Upper lobe of left lung (tissue), 6 donors: ENCODE results near the gene PPP1R3G. TPM values are rescaled to one million over a fixed set of nuclear protein-coding genes. Genes with fewer than 3 reads are reported as not detected.

Experiments
- ATAC-seq, 2 donors: fragments of 200-7000 bp; cut with Tn5 transposase; one replicate each; pipeline ENCODE4 v1.9.1; 2022; ENCODE audit warnings: mild to moderate bottlenecking in 2 of 2, moderate library complexity in 2 of 2; ENCODE audit not compliant: low FRiP score in 2 of 2
- DNase-seq, 2 donors: peaks; one replicate each; pipeline ENCODE4 v3.0.0-alpha.2; 2019 to 2020
- H3K27ac ChIP-seq, 4 donors: fragments of 200-600 bp; sonication (generic); one replicate each; pipeline ENCODE4 v1.5.1; 2016 to 2019
- H3K27me3 ChIP-seq, 4 donors: fragments of 200-600 bp; sonication (generic); one replicate each; pipeline ENCODE4 v1.5.1; 2017 to 2019
- H3K36me3 ChIP-seq, 4 donors: fragments of 200-600 bp; sonication (generic); one replicate each; pipeline ENCODE4 v1.5.1; 2016 to 2019
- H3K4me1 ChIP-seq, 4 donors: fragments of 200-600 bp; sonication (generic); one replicate each; pipeline ENCODE4 v1.5.1; 2018 to 2019
- H3K4me3 ChIP-seq, 4 donors: fragments of 200-600 bp; sonication (generic); one replicate each; pipeline ENCODE4 v1.5.1; 2017 to 2019; ENCODE audit warnings: mild to moderate bottlenecking in 2 of 4, moderate library complexity in 1 of 4
- H3K9me3 ChIP-seq, 4 donors: fragments of 200-600 bp; sonication (generic); one replicate each; pipeline ENCODE4 v1.5.1; 2018 to 2019
- CTCF ChIP-seq, 6 experiments: fragments of 450-650 bp in 4 of 6; fragments of 200-600 bp in 2 of 6; sonication (generic) in 2 of 6; IDR thresholded peaks; one replicate each; pipeline ENCODE4 v1.5.1; 2016 to 2019; ENCODE audit warnings: antibody characterized with exemption in 6 of 6
- EP300 ChIP-seq, 4 donors: sonication (generic); formaldehyde crosslinking; IDR thresholded peaks; one replicate each; pipeline ENCODE4 v1.5.1; 2017; ENCODE audit warnings: antibody characterized with exemption in 4 of 4, control low read depth in 2 of 4
- POLR2A ChIP-seq, 4 donors: fragments of 450-650 bp; IDR thresholded peaks; one replicate each; pipeline ENCODE4 v1.5.1; 2016 to 2017; ENCODE audit warnings: antibody characterized with exemption in 4 of 4, mild to moderate bottlenecking in 2 of 4
- POLR2AphosphoS5 ChIP-seq, 2 donors: sonication (generic); formaldehyde crosslinking; IDR thresholded peaks; one replicate each; pipeline ENCODE4 v1.5.1; 2017; ENCODE audit warnings: antibody characterized with exemption in 2 of 2
- WGBS, 2 donors: methylation state at CpG; one replicate each; pipeline ENCODE4 v1.1.5; 2017 to 2018; 5-methylcytosine and 5-hydroxymethylcytosine counted together
- total RNA-seq, 6 donors: library from RNA; depleted of rRNA in 4 of 6; stranded (reverse); fragments of >200 nt in 4 of 6; gene quantifications; one replicate each; pipeline versions ENCODE4 v1.1.0 to v1.2.1, GENCODE V29; 2016 to 2021
- donor health status: DM: no; HTN: no; CAD: no; lungs with moderate emphysema.
- donor health status: DM: no; HTN: yes; CAD: no; lungs with severe emphysema.

PPP1R3G gene
- total RNA-seq, 6 donors from 2014 or later = 0.10 to 0.64 (median 0.37) TPM; not detected in 1

- DNase-seq = no peak
- WGBS, 2 donors = 88 to 91% methylated on average over 3 of the region's 3 CpGs
- Histone ChIP-seq H3K36me3 (no peaks in the 10 kb centered on the region), H3K27me3 (peaks cover 0 to 18% (median 9%) of the 10 kb centered on the region in 4 donors), H3K9me3 (no peaks in the 10 kb centered on the region), H3K4me3 (no peak overlapping the region), H3K27ac (no peak overlapping the region), H3K4me1 (peaks cover 16 to 27% (median 21%) of the 10 kb centered on the region in 4 donors)
- ATAC-seq = no peak
- TF ChIP-seq CTCF (IDR thresholded peaks at IDR 0.05) = no peak
- TF ChIP-seq POLR2AphosphoS5 (IDR thresholded peaks at IDR 0.05) = no peak
- TF ChIP-seq EP300 (IDR thresholded peaks at IDR 0.05) = no peak
- TF ChIP-seq POLR2A (IDR thresholded peaks at IDR 0.05) = no peak
Observed at GRCh38 chr6:5088780-5089179, 3.6 kb downstream of the PPP1R3G start.

GRCh38 chr6:5089481-5090438, 4.6 kb downstream of the PPP1R3G start:
- no peaks in the 10 kb centered on the region for H3K9me3 ChIP-seq
- no peak for TF ChIP-seq POLR2AphosphoS5 (IDR thresholded peaks at IDR 0.05)
- no peak for TF ChIP-seq POLR2A (IDR thresholded peaks at IDR 0.05)
- no peak for DNase-seq
- peaks cover 0 to 11% (median 4%) of the 10 kb centered on the region in 4 donors for H3K27me3 ChIP-seq
- WGBS, 2 donors = 49 to 56% methylated on average over 5 of the region's 5 CpGs
- no peak overlapping the region for H3K27ac ChIP-seq
- peaks cover 11 to 19% (median 16%) of the 10 kb centered on the region in 4 donors for H3K4me1 ChIP-seq
- H3K36me3 ChIP-seq = no peaks in the 10 kb centered on the region
- H3K4me3 ChIP-seq = no peak overlapping the region
- no peak for ATAC-seq

GRCh38 chr6:5090603-5091002, 5.5 kb downstream of the PPP1R3G start:
- 78 to 91% methylated on average over 5 to 7 of the region's 7 CpGs for WGBS, 2 donors
- Histone ChIP-seq H3K36me3 (no peaks in the 10 kb centered on the region), H3K27me3 (peaks cover 0 to 9% (median 1%) of the 10 kb centered on the region in 4 donors), H3K9me3 (no peaks in the 10 kb centered on the region), H3K4me3 (no peak overlapping the region), H3K27ac (no peak overlapping the region), H3K4me1 (peaks cover 8 to 10% (median 10%) of the 10 kb centered on the region in 4 donors)
- ATAC-seq (no peak), DNase-seq (no peak)
- TF ChIP-seq CTCF (IDR thresholded peaks at IDR 0.05) = no peak
- TF ChIP-seq POLR2AphosphoS5 (IDR thresholded peaks at IDR 0.05) = no peak
- TF ChIP-seq POLR2A (IDR thresholded peaks at IDR 0.05) = no peak
- no peak for TF ChIP-seq EP300 (IDR thresholded peaks at IDR 0.05)

GRCh38 chr6:5091210-5092069, 6.3 kb downstream of the PPP1R3G start:
- H3K4me1 ChIP-seq = peaks cover 0 to 4% (median 1%) of the 10 kb centered on the region in 4 donors
- H3K9me3 ChIP-seq = no peaks in the 10 kb centered on the region
- peaks cover 0 to under 1% (median 0%) of the 10 kb centered on the region in 4 donors for H3K27me3 ChIP-seq
- DNase-seq = no peak
- ATAC-seq = no peak
- WGBS, 2 donors = 84 to 91% methylated on average over 9 to 10 of the region's 10 CpGs
- H3K27ac ChIP-seq = no peak overlapping the region
- H3K4me3 ChIP-seq = no peak overlapping the region
- TF ChIP-seq POLR2A (IDR thresholded peaks at IDR 0.05) = no peak
- no peak for TF ChIP-seq EP300 (IDR thresholded peaks at IDR 0.05)
- no peak for TF ChIP-seq CTCF (IDR thresholded peaks at IDR 0.05)
- no peak for TF ChIP-seq POLR2AphosphoS5 (IDR thresholded peaks at IDR 0.05)
- no peaks in the 10 kb centered on the region for H3K36me3 ChIP-seq
